H1 (cell line): ENCODE data around the gene CACNA1C. TPM values are rescaled to one million over a fixed set of nuclear protein-coding genes. Genes with fewer than 3 reads are reported as not detected.

Source experiments
- POU5F1 ChIP-seq: IDR thresholded peaks from 2 replicates; pipeline ENCODE4 v1.6.1; 2011; ENCODE audit warnings: low read depth, mild to moderate bottlenecking, low read length, moderate library complexity
- SRF ChIP-seq: IDR thresholded peaks from 2 replicates; pipeline ENCODE4 v1.6.1; 2011; ENCODE audit warnings: mild to moderate bottlenecking, low read depth, low read length, moderate library complexity
- SUZ12 ChIP-seq: fragments of 200-600 bp; sonication (generic); IDR thresholded peaks from 2 replicates; pipeline ENCODE4 v1.6.1; 2012; ENCODE audit warnings: mild to moderate bottlenecking, inconsistent platforms, low read length, moderate library complexity, mixed read lengths
- TBP ChIP-seq: IDR thresholded peaks from 2 replicates; pipeline ENCODE4 v1.6.1; 2011; ENCODE audit warnings: low read depth, low read length, improper control_type of control experiment
- USF2 ChIP-seq: IDR thresholded peaks from 2 replicates; pipeline ENCODE4 v1.6.1; 2011; ENCODE audit warnings: low read length, improper control_type of control experiment
- polyA plus RNA-seq, 7 experiments: library from polyadenylated mRNA; depleted of rRNA in 3 of 7; stranded (reverse) in 5 of 7; unstranded in 2 of 7; fragments of >200 nt in 5 of 7; fragments of 200-250 nt in 2 of 7; gene quantifications; 1 replicate in 5 of 7; 2 replicates in 1 of 7; 4 replicates in 1 of 7; pipeline versions ENCODE4 v1.2.1 to v1.2.3, GENCODE V29; 2011 to 2013; ENCODE audit warnings: missing spikeins in 2 of 7, mixed read lengths in 2 of 7
- total RNA-seq: library from RNA; stranded (reverse); fragmentation: NEBNext Ultra II Directional; extraction: Animal tissue kit (Norgen Biotek cat#: 25700); gene quantifications from 2 replicates; pipeline ENCODE4 v1.2.1, GENCODE V29; 2021
- TF ChIP-seq, protein P1 (sequence below): fragments of 300-600 bp; sonication (generic); IDR thresholded peaks from 2 replicates; pipeline ENCODE4 v1.7.1; 2012; ENCODE audit warnings: low read length, moderate library complexity, mild to moderate bottlenecking, inconsistent platforms; ENCODE audit not compliant: insufficient replicate concordance

Gene CACNA1C
- total and polyA plus RNA-seq, 2 of the 8 experiments (the other 6 are each of a cell fraction or from before 2014, with no cell fraction given), result 1.3 TPM

- TF ChIP-seq, protein P1, sequence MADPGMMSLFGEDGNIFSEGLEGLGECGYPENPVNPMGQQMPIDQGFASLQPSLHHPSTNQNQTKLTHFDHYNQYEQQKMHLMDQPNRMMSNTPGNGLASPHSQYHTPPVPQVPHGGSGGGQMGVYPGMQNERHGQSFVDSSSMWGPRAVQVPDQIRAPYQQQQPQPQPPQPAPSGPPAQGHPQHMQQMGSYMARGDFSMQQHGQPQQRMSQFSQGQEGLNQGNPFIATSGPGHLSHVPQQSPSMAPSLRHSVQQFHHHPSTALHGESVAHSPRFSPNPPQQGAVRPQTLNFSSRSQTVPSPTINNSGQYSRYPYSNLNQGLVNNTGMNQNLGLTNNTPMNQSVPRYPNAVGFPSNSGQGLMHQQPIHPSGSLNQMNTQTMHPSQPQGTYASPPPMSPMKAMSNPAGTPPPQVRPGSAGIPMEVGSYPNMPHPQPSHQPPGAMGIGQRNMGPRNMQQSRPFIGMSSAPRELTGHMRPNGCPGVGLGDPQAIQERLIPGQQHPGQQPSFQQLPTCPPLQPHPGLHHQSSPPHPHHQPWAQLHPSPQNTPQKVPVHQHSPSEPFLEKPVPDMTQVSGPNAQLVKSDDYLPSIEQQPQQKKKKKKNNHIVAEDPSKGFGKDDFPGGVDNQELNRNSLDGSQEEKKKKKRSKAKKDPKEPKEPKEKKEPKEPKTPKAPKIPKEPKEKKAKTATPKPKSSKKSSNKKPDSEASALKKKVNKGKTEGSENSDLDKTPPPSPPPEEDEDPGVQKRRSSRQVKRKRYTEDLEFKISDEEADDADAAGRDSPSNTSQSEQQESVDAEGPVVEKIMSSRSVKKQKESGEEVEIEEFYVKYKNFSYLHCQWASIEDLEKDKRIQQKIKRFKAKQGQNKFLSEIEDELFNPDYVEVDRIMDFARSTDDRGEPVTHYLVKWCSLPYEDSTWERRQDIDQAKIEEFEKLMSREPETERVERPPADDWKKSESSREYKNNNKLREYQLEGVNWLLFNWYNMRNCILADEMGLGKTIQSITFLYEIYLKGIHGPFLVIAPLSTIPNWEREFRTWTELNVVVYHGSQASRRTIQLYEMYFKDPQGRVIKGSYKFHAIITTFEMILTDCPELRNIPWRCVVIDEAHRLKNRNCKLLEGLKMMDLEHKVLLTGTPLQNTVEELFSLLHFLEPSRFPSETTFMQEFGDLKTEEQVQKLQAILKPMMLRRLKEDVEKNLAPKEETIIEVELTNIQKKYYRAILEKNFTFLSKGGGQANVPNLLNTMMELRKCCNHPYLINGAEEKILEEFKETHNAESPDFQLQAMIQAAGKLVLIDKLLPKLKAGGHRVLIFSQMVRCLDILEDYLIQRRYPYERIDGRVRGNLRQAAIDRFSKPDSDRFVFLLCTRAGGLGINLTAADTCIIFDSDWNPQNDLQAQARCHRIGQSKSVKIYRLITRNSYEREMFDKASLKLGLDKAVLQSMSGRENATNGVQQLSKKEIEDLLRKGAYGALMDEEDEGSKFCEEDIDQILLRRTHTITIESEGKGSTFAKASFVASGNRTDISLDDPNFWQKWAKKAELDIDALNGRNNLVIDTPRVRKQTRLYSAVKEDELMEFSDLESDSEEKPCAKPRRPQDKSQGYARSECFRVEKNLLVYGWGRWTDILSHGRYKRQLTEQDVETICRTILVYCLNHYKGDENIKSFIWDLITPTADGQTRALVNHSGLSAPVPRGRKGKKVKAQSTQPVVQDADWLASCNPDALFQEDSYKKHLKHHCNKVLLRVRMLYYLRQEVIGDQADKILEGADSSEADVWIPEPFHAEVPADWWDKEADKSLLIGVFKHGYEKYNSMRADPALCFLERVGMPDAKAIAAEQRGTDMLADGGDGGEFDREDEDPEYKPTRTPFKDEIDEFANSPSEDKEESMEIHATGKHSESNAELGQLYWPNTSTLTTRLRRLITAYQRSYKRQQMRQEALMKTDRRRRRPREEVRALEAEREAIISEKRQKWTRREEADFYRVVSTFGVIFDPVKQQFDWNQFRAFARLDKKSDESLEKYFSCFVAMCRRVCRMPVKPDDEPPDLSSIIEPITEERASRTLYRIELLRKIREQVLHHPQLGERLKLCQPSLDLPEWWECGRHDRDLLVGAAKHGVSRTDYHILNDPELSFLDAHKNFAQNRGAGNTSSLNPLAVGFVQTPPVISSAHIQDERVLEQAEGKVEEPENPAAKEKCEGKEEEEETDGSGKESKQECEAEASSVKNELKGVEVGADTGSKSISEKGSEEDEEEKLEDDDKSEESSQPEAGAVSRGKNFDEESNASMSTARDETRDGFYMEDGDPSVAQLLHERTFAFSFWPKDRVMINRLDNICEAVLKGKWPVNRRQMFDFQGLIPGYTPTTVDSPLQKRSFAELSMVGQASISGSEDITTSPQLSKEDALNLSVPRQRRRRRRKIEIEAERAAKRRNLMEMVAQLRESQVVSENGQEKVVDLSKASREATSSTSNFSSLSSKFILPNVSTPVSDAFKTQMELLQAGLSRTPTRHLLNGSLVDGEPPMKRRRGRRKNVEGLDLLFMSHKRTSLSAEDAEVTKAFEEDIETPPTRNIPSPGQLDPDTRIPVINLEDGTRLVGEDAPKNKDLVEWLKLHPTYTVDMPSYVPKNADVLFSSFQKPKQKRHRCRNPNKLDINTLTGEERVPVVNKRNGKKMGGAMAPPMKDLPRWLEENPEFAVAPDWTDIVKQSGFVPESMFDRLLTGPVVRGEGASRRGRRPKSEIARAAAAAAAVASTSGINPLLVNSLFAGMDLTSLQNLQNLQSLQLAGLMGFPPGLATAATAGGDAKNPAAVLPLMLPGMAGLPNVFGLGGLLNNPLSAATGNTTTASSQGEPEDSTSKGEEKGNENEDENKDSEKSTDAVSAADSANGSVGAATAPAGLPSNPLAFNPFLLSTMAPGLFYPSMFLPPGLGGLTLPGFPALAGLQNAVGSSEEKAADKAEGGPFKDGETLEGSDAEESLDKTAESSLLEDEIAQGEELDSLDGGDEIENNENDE, result no peak
- TF ChIP-seq POU5F1 (no peak), TBP (no peak), SRF (no peak), SUZ12 (no peak), USF2 (no peak)
These were observed 244.2 kb downstream of the CACNA1C start (continued) for GRCh38 chr12:2297004-2297403.
